Neuron (in vitro differentiated cells): Measurements from ENCODE around the gene CLRN2.

Source experiments
- H2AFZ ChIP-seq: one replicate; pipeline ENCODE4 v1.6.1; 2013; ENCODE audit warnings: low read depth, mild to moderate bottlenecking, inconsistent platforms, low read length, moderate library complexity
- H3K27me3 ChIP-seq: one replicate; pipeline ENCODE4 v1.6.1; 2013; ENCODE audit warnings: low read length; ENCODE audit not compliant: insufficient read depth
- H3K36me3 ChIP-seq: one replicate; pipeline ENCODE4 v1.6.1; 2013; ENCODE audit warnings: low read length; ENCODE audit not compliant: insufficient read depth
- H3K4me1 ChIP-seq: one replicate; pipeline ENCODE4 v1.6.1; 2013; ENCODE audit warnings: low read length; ENCODE audit not compliant: insufficient read depth
- H3K4me3 ChIP-seq: 2 replicates; pipeline ENCODE4 v1.5.1; 2013; ENCODE audit warnings: mild to moderate bottlenecking, low read length, moderate library complexity
- H3K9me3 ChIP-seq: one replicate; pipeline ENCODE4 v1.6.1; 2013; ENCODE audit warnings: low read length

CLRN2 gene

GRCh38 chr4:17514865-17515264, at the start of gene CLRN2:
Gene CLRN2 (plus strand): TSS chr4:17515165. CDS start chr4:17515267, 102 bp downstream.
- Histone ChIP-seq H3K4me1 (peaks cover 19% of the 10 kb centered on the region), H3K4me3 (no peak within 1 kb of the TSS), H3K9me3 (no peaks in the 10 kb centered on the region), H3K27me3 (peaks cover 4% of the 10 kb centered on the region), H3K36me3 (no peaks in the 10 kb centered on the region), H2AFZ (no peak within 1 kb of the TSS)

GRCh38 chr4:17468619-17469221, 46.2 kb upstream of the CLRN2 start:
- H3K27me3 ChIP-seq, result no peaks in the 10 kb centered on the region
- H3K9me3 ChIP-seq, result no peaks in the 10 kb centered on the region
- H3K4me3 ChIP-seq, result no peak overlapping the region
- H3K4me1 ChIP-seq, result no peaks in the 10 kb centered on the region
- no peaks in the 10 kb centered on the region for H3K36me3 ChIP-seq
- H2AFZ ChIP-seq, result no peak overlapping the region

- H3K27me3 ChIP-seq, result no peaks in the 10 kb centered on the region
- H3K4me1 ChIP-seq, result no peaks in the 10 kb centered on the region
- no peaks in the 10 kb centered on the region for H3K9me3 ChIP-seq
- no peak overlapping the region for H3K4me3 ChIP-seq
- H3K36me3 ChIP-seq, result no peaks in the 10 kb centered on the region
- no peak overlapping the region for H2AFZ ChIP-seq
These were observed 44.9 kb upstream of the CLRN2 start for GRCh38 chr4:17469931-17470674.

GRCh38 chr4:17475481-17475880, 39.5 kb upstream of the CLRN2 start:
- no peak overlapping the region for H3K4me3 ChIP-seq
- H2AFZ ChIP-seq, result no peak overlapping the region
- H3K9me3 ChIP-seq, result no peaks in the 10 kb centered on the region
- no peaks in the 10 kb centered on the region for H3K36me3 ChIP-seq
- no peaks in the 10 kb centered on the region for H3K27me3 ChIP-seq
- H3K4me1 ChIP-seq, result no peaks in the 10 kb centered on the region

- no peaks in the 10 kb centered on the region for H3K9me3 ChIP-seq
- no peaks in the 10 kb centered on the region for H3K4me1 ChIP-seq
- no peaks in the 10 kb centered on the region for H3K36me3 ChIP-seq
- no peaks in the 10 kb centered on the region for H3K27me3 ChIP-seq
- H2AFZ ChIP-seq, result no peak overlapping the region
- no peak overlapping the region for H3K4me3 ChIP-seq
These were observed 38.1 kb upstream of the CLRN2 start for GRCh38 chr4:17476853-17477252.

- H2AFZ ChIP-seq, result no peak overlapping the region
- no peaks in the 10 kb centered on the region for H3K36me3 ChIP-seq
- no peaks in the 10 kb centered on the region for H3K9me3 ChIP-seq
- no peaks in the 10 kb centered on the region for H3K27me3 ChIP-seq
- no peak overlapping the region for H3K4me3 ChIP-seq
- H3K4me1 ChIP-seq, result no peaks in the 10 kb centered on the region
These were observed 37.0 kb upstream of the CLRN2 start for GRCh38 chr4:17477774-17478472.

- Histone ChIP-seq H3K9me3 (no peaks in the 10 kb centered on the region), H2AFZ (no peak overlapping the region), H3K4me1 (no peaks in the 10 kb centered on the region), H3K36me3 (no peaks in the 10 kb centered on the region), H3K4me3 (no peak overlapping the region), H3K27me3 (no peaks in the 10 kb centered on the region)
These were observed 34.6 kb upstream of the CLRN2 start for GRCh38 chr4:17480210-17480927.

GRCh38 chr4:17480955-17481354, 34.0 kb upstream of the CLRN2 start:
- Histone ChIP-seq H2AFZ (no peak overlapping the region), H3K27me3 (no peaks in the 10 kb centered on the region), H3K4me1 (no peaks in the 10 kb centered on the region), H3K4me3 (no peak overlapping the region), H3K9me3 (no peaks in the 10 kb centered on the region), H3K36me3 (no peaks in the 10 kb centered on the region)

- Histone ChIP-seq H3K4me3 (no peak overlapping the region), H3K4me1 (no peaks in the 10 kb centered on the region), H3K9me3 (no peaks in the 10 kb centered on the region), H3K36me3 (peaks cover 8% of the 10 kb centered on the region), H3K27me3 (no peaks in the 10 kb centered on the region), H2AFZ (no peak overlapping the region)
These were observed 32.2 kb upstream of the CLRN2 start for GRCh38 chr4:17482716-17483115.

- peaks cover 2% of the 10 kb centered on the region for H3K4me1 ChIP-seq
- peaks cover 2% of the 10 kb centered on the region for H3K9me3 ChIP-seq
- H3K36me3 ChIP-seq, result peaks cover 30% of the 10 kb centered on the region
- H3K27me3 ChIP-seq, result no peaks in the 10 kb centered on the region
- H3K4me3 ChIP-seq, result no peak overlapping the region
- H2AFZ ChIP-seq, result no peak overlapping the region
These were observed 25.8 kb upstream of the CLRN2 start for GRCh38 chr4:17489123-17489522.

- Histone ChIP-seq H3K27me3 (no peaks in the 10 kb centered on the region), H3K9me3 (peaks cover 2% of the 10 kb centered on the region), H3K4me3 (no peak overlapping the region), H2AFZ (no peak overlapping the region), H3K4me1 (peaks cover 8% of the 10 kb centered on the region), H3K36me3 (peaks cover 30% of the 10 kb centered on the region)
These were observed 25.2 kb upstream of the CLRN2 start for GRCh38 chr4:17489721-17490120.

GRCh38 chr4:17490575-17491059, 24.3 kb upstream of the CLRN2 start:
- peaks cover 8% of the 10 kb centered on the region for H3K4me1 ChIP-seq
- H3K27me3 ChIP-seq, result no peaks in the 10 kb centered on the region
- H2AFZ ChIP-seq, result no peak overlapping the region
- H3K36me3 ChIP-seq, result peaks cover 30% of the 10 kb centered on the region
- no peak overlapping the region for H3K4me3 ChIP-seq
- H3K9me3 ChIP-seq, result peaks cover 2% of the 10 kb centered on the region

- peaks cover 2% of the 10 kb centered on the region for H3K9me3 ChIP-seq
- no peak overlapping the region for H2AFZ ChIP-seq
- peaks cover 8% of the 10 kb centered on the region for H3K4me1 ChIP-seq
- H3K36me3 ChIP-seq, result peaks cover 30% of the 10 kb centered on the region
- no peaks in the 10 kb centered on the region for H3K27me3 ChIP-seq
- H3K4me3 ChIP-seq, result no peak overlapping the region
These were observed 23.8 kb upstream of the CLRN2 start for GRCh38 chr4:17491196-17491595.
